Lung (tissue), 12 donors: ENCODE measurements around the gene CYTH1. TPM values are rescaled to one million over a fixed set of nuclear protein-coding genes. Genes with fewer than 3 reads are reported as not detected.

ENCODE experiments used
- ATAC-seq: fragments of 200-7000 bp; cut with Tn5 transposase; one replicate; pipeline ENCODE4 v1.9.1; 2020; ENCODE audit warnings: moderate number of reproducible peaks; ENCODE audit not compliant: insufficient read depth, low FRiP score
- DNase-seq, 3 donors: peaks; one replicate each; pipeline ENCODE4 v3.0.0-alpha.2; 2013 to 2017
- H3K27ac ChIP-seq, 2 donors: one replicate each; pipeline ENCODE4 v1.5.1; 2013; ENCODE audit warnings: mild to moderate bottlenecking in 2 of 2, moderate library complexity in 2 of 2, control low read depth in 1 of 2, inconsistent platforms in 1 of 2, low read depth in 1 of 2, low read length in 1 of 2
- H3K27me3 ChIP-seq, 3 donors: one replicate each; pipeline ENCODE4 v1.5.1; 2013; ENCODE audit warnings: low read length in 2 of 3; ENCODE audit not compliant: control insufficient read depth in 3 of 3, insufficient read depth in 3 of 3
- H3K36me3 ChIP-seq, 4 donors: one replicate each; pipeline ENCODE4 v1.5.1; 2013; ENCODE audit warnings: low read length in 4 of 4, mild to moderate bottlenecking in 1 of 4, moderate library complexity in 1 of 4; ENCODE audit not compliant: control insufficient read depth in 4 of 4, insufficient read depth in 4 of 4
- H3K4me1 ChIP-seq, 5 donors: one replicate each; pipeline ENCODE4 v1.5.1; 2013; ENCODE audit warnings: low read length in 5 of 5, mild to moderate bottlenecking in 2 of 5, moderate library complexity in 1 of 5; ENCODE audit not compliant: control insufficient read depth in 5 of 5, insufficient read depth in 5 of 5
- H3K4me3 ChIP-seq: one replicate; pipeline ENCODE4 v1.5.1; 2013; ENCODE audit warnings: mild to moderate bottlenecking, control low read depth, moderate library complexity
- H3K9ac ChIP-seq, 2 donors: one replicate each; pipeline ENCODE4 v1.5.1; 2013; ENCODE audit warnings: low read length in 2 of 2, control low read depth in 1 of 2; ENCODE audit not compliant: insufficient read depth in 1 of 2
- H3K9me3 ChIP-seq, 4 donors: one replicate each; pipeline ENCODE4 v1.5.1; 2013; ENCODE audit warnings: low read length in 3 of 4, mild to moderate bottlenecking in 1 of 4, moderate library complexity in 1 of 4; ENCODE audit not compliant: control insufficient read depth in 4 of 4, insufficient read depth in 3 of 4
- CTCF ChIP-seq: IDR thresholded peaks from 2 replicates; pipeline ENCODE4 v1.5.1; 2012; ENCODE audit warnings: mild to moderate bottlenecking; ENCODE audit errors: control extremely low read depth, extremely low read depth
- WGBS, 2 donors: extraction: QIAGEN DNeasy Blood & Tissue Kit; methylation state at CpG; one replicate each; pipeline ENCODE4 v1.1.7; 2013; 5-methylcytosine and 5-hydroxymethylcytosine counted together
- polyA plus RNA-seq, 2 donors: library from polyadenylated mRNA; stranded (reverse); fragments of 200-250 nt; gene quantifications; one replicate each; pipeline ENCODE4 v1.2.1, GENCODE V29; 2013
- total RNA-seq, 2 donors: library from RNA; depleted of rRNA in 1 of 2; stranded (reverse); fragments of >200 nt in 1 of 2; gene quantifications; one replicate each; pipeline ENCODE4 v1.2.1, GENCODE V29; 2014 to 2021
- donor health status: control.
- donor health status: control.
- donor health status: Bipolar disorder and iron deficiency.
- donor health status: healthy.
- donor health status: DM: yes; HTN: yes; CAD: no.

CYTH1 gene
- total and polyA plus RNA-seq, 4 donors = 50.5 to 97.2 (median 76.0) TPM

GRCh38 chr17:78766743-78767294 lies 15.3 kb downstream of the CYTH1 start:
- no peak for TF ChIP-seq CTCF
- Histone ChIP-seq H3K9me3 (no peaks in the 10 kb centered on the region), H3K36me3 (peaks cover 0 to 3% (median 0%) of the 10 kb centered on the region in 4 donors), H3K27ac (no peak overlapping the region), H3K4me3 (no peak overlapping the region), H3K4me1 (peaks cover 4 to 24% (median 11%) of the 10 kb centered on the region in 5 donors), H3K27me3 (no peaks in the 10 kb centered on the region), H3K9ac (no peak overlapping the region)
- DNase-seq (no peak), ATAC-seq (no peak)
- 93 to 95% methylated on average over 5 of the region's 5 CpGs for WGBS, 2 donors

DNA sequence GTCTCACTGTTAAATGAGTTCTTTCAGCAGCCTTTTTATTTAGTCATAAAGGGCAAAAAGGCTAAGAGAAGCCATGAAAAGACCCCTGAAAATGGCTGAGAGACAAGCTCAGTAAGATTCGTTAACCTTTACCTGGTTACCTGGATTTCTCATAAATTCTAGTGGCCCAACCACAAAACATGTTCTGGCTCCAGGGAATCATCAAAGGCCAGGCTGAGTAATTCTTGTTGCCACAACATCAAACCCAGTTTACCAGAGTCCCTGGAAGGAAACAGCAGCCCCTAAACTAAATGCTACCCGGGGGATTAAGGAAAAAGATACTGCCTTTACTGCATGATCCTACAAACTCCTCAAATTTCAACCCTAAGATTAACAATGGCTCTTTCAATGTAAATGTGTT lies 15.8 kb downstream of the CYTH1 start:
- H3K9ac ChIP-seq = no peak overlapping the region
- no peak overlapping the region for H3K27ac ChIP-seq
- no peaks in the 10 kb centered on the region for H3K27me3 ChIP-seq
- TF ChIP-seq CTCF = no peak
- H3K4me3 ChIP-seq = no peak overlapping the region
- no peak for ATAC-seq
- no peaks in the 10 kb centered on the region for H3K9me3 ChIP-seq
- peaks cover 0 to 3% (median 0%) of the 10 kb centered on the region in 4 donors for H3K36me3 ChIP-seq
- DNase-seq = no peak
- WGBS, 2 donors = 78 to 92% methylated on average over 2 of the region's 2 CpGs
- peaks cover 6 to 24% (median 11%) of the 10 kb centered on the region in 5 donors for H3K4me1 ChIP-seq

DNA sequence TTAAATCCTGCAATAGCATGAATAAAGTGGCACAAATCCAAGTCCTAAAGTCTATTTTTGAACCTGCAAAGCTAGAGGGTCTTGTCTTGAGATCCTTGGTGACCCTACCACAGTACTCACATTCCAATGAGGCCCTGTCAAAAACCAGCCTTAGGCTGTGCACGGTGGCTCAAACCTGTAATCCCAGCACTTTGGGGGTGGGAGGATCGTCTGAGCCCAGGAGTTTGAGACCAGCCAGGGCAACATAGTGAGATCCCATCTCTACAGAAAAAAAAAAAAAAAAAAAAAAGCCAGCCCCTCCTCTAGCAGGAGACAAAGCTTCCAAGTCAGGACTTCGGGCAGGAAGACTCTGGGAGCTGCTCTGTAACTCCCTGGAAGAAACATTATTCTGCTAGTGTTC lies 16.3 kb downstream of the CYTH1 start:
- Histone ChIP-seq H3K27ac (no peak overlapping the region), H3K4me1 (peaks cover 6 to 24% (median 11%) of the 10 kb centered on the region in 5 donors), H3K9ac (no peak overlapping the region), H3K4me3 (no peak overlapping the region), H3K27me3 (no peaks in the 10 kb centered on the region), H3K36me3 (peaks cover 0 to 3% (median 0%) of the 10 kb centered on the region in 4 donors), H3K9me3 (no peaks in the 10 kb centered on the region)
- TF ChIP-seq CTCF = no peak
- DNase-seq (no peak), ATAC-seq (no peak)
- 78 to 89% methylated on average over 3 of the region's 3 CpGs for WGBS, 2 donors

GRCh38 chr17:78764871-78765270 lies 17.2 kb downstream of the CYTH1 start:
- WGBS, 2 donors = 95% methylated on average over 8 of the region's 8 CpGs
- Histone ChIP-seq H3K4me1 (peaks cover 6 to 26% (median 12%) of the 10 kb centered on the region in 5 donors), H3K9me3 (no peaks in the 10 kb centered on the region), H3K27me3 (no peaks in the 10 kb centered on the region), H3K4me3 (no peak overlapping the region), H3K36me3 (peaks cover 0 to 3% (median 0%) of the 10 kb centered on the region in 4 donors), H3K27ac (no peak overlapping the region), H3K9ac (no peak overlapping the region)
- TF ChIP-seq CTCF = no peak
- DNase-seq (no peak), ATAC-seq (no peak)
